OCI-LY3 (cell line): Measurements from ENCODE around the gene FERMT3.

Experiments used
- H2AFZ ChIP-seq: fragments of 200-600, 300-600 bp; shearing (Covaris generic); 2 replicates; pipeline ENCODE4 v1.6.0; 2014; ENCODE audit warnings: antibody characterized with exemption, low read depth, low read length
- H3K27ac ChIP-seq: fragments of 200-600, 300-600 bp; sonication (generic); 2 replicates; pipeline ENCODE4 v1.5.1; 2014; ENCODE audit warnings: mild to moderate bottlenecking, low read length, moderate library complexity, mixed read lengths
- H3K27me3 ChIP-seq: fragments of 200-600, 300-600 bp; sonication (generic); 2 replicates; pipeline ENCODE4 v1.6.1; 2014; ENCODE audit warnings: low read depth, low read length, mixed read lengths
- H3K36me3 ChIP-seq: fragments of 200-600, 300-600 bp; sonication (generic); replicated peaks from 2 replicates; pipeline ENCODE3; 2014; ENCODE audit warnings: low read depth, low read length, mixed read lengths
- H3K4me1 ChIP-seq: fragments of 300-600, 200-600 bp; sonication (generic); 2 replicates; pipeline ENCODE4 v1.6.1; 2014; ENCODE audit warnings: low read length, mixed read lengths
- H3K4me2 ChIP-seq: fragments of 200-600, 300-600 bp; sonication (generic); 2 replicates; pipeline ENCODE4 v1.6.1; 2014; ENCODE audit warnings: low read length, mixed read lengths
- H3K4me3 ChIP-seq: fragments of 300-600, 200-600 bp; sonication (generic); 2 replicates; pipeline ENCODE4 v1.5.1; 2014; ENCODE audit warnings: antibody characterized with exemption, mild to moderate bottlenecking, low read length, moderate library complexity
- H3K79me2 ChIP-seq: fragments of 300-600, 200-600 bp; shearing (Covaris generic); 2 replicates; pipeline ENCODE4 v1.6.1; 2014; ENCODE audit warnings: mild to moderate bottlenecking, low read length, mixed read lengths
- H3K9ac ChIP-seq: fragments of 300-600, 200-600 bp; shearing (Covaris generic); 2 replicates; pipeline ENCODE4 v1.6.0; 2014; ENCODE audit warnings: mild to moderate bottlenecking, low read length, moderate library complexity
- H3K9me3 ChIP-seq: fragments of 200-600, 300-600 bp; shearing (Covaris generic); 2 replicates; pipeline ENCODE4 v1.6.1; 2014; ENCODE audit warnings: low read length, mixed read lengths; ENCODE audit not compliant: insufficient read depth
- H4K20me1 ChIP-seq: fragments of 200-600, 300-600 bp; sonication (generic); 2 replicates; pipeline ENCODE4 v1.6.1; 2016; ENCODE audit warnings: low read length, mixed read lengths; ENCODE audit not compliant: insufficient read depth
- EZH2phosphoT487 ChIP-seq: fragments of 200-600 bp; shearing (Covaris generic); IDR thresholded peaks from 2 replicates; pipeline ENCODE4 v1.6.1; 2018; ENCODE audit warnings: antibody characterized with exemption, mixed run types, low read depth
- TF ChIP-seq, protein P1 (sequence below): fragments of 200-600, 300-600 bp; sonication (generic); IDR thresholded peaks from 2 replicates; pipeline ENCODE4 v1.5.1; 2014; ENCODE audit warnings: antibody characterized with exemption, low read length, low read depth

The FERMT3 gene

DNA sequence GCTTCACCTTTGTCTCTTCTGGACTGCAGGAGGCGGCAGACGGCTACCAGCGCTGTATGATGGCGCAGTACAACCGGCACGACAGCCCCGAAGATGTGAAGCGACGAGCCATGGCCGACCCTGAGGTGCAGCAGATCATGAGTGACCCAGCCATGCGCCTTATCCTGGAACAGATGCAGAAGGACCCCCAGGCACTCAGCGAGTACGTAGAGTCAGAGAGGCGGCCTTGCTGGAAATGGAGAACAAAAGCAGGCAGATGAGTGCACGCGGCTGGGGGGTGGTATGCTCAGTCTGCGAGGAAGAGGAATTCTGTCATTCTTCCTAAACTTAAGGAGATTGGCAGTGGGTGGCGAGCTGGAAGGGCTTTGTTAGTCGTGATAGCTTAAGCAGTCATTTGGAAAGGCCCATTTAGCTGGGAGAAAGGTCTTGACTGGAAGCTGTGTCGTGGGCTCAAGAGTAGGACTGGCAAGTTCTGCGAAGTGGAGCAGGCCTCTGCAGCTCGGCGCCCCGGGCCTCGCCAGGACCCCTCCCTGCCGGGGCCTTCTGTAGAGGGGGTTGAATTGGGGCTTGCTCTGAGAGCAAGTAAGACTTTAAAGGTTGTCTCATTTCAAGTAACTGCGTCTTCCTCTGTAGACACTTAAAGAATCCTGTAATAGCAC is 3.0 kb upstream of the FERMT3 start:
- TF ChIP-seq, protein P1, sequence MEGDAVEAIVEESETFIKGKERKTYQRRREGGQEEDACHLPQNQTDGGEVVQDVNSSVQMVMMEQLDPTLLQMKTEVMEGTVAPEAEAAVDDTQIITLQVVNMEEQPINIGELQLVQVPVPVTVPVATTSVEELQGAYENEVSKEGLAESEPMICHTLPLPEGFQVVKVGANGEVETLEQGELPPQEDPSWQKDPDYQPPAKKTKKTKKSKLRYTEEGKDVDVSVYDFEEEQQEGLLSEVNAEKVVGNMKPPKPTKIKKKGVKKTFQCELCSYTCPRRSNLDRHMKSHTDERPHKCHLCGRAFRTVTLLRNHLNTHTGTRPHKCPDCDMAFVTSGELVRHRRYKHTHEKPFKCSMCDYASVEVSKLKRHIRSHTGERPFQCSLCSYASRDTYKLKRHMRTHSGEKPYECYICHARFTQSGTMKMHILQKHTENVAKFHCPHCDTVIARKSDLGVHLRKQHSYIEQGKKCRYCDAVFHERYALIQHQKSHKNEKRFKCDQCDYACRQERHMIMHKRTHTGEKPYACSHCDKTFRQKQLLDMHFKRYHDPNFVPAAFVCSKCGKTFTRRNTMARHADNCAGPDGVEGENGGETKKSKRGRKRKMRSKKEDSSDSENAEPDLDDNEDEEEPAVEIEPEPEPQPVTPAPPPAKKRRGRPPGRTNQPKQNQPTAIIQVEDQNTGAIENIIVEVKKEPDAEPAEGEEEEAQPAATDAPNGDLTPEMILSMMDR = no peak
- no peak for TF ChIP-seq EZH2phosphoT487
- no peaks in the 10 kb centered on the region for H3K27me3 ChIP-seq
- peaks cover 53% of the 10 kb centered on the region for H3K36me3 ChIP-seq
- no peak overlapping the region for H2AFZ ChIP-seq
- no peak overlapping the region for H3K4me2 ChIP-seq
- peaks cover 33% of the 10 kb centered on the region for H3K79me2 ChIP-seq
- no peak overlapping the region for H3K4me3 ChIP-seq
- no peaks in the 10 kb centered on the region for H3K9me3 ChIP-seq
- no peak overlapping the region for H3K9ac ChIP-seq
- H3K27ac ChIP-seq = no peak overlapping the region
- no peaks in the 10 kb centered on the region; the same call in 1 of the 2 replicates for H4K20me1 ChIP-seq
- peaks cover 47% of the 10 kb centered on the region for H3K4me1 ChIP-seq

DNA sequence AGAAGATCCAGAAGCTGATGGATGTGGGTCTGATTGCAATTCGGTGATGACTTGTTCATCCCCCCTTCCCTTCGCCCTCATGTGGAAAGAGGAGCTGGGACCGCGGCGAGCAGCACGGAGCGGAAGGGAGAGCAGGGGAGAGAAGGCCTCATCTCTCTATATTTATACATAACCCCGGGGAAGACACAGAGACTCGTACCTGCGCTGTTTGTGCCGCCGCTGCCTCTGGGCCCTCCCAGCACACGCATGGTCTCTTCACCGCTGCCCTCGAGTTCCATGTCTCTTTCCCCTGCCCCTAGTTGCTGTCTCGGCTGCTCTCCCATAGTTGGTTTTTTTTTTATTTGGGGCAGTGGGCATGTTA is 2.5 kb upstream of the FERMT3 start:
- Histone ChIP-seq H3K36me3 (peaks cover 56% of the 10 kb centered on the region), H3K9ac (no peak overlapping the region)

DNA sequence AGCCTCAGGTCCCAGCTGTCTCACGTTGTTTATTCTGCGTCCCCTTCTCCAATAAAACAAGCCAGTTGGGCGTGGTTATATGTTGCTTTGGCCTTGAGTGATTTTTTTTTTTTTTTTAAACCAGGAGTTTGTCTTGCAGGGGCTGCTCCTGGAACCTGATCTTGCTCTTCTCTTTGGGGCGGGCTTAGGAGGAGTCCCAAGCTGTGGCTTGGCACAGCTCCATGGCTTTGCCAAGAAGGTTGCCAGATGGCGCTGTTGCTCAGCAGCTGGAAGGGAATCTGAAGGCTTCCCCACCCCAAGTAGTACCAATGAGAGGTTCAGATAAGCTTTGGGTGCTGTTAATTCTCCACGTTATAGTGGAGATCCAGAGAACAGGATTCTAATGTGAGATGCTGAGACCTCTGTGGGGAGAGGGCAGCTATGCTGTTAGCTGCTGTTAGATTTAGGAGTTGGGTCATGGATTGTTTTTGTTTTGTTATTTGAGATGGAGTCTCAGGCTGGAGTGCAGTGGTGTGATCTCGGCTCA is 2.0 kb upstream of the FERMT3 start:
- peaks cover 47% of the 10 kb centered on the region for H3K4me1 ChIP-seq
- no peak for TF ChIP-seq EZH2phosphoT487
- TF ChIP-seq, protein P1 = peak; percentile 86
- no peak overlapping the region for H3K4me2 ChIP-seq
- no peaks in the 10 kb centered on the region for H3K27me3 ChIP-seq
- no peak overlapping the region for H3K9ac ChIP-seq
- no peaks in the 10 kb centered on the region; the same call in 1 of the 2 replicates for H4K20me1 ChIP-seq
- H3K4me3 ChIP-seq = no peak overlapping the region
- H3K9me3 ChIP-seq = no peaks in the 10 kb centered on the region
- peaks cover 36% of the 10 kb centered on the region for H3K79me2 ChIP-seq
- peak overlapping the region; percentile 88 for H3K27ac ChIP-seq
- no peak overlapping the region for H2AFZ ChIP-seq
- peaks cover 56% of the 10 kb centered on the region for H3K36me3 ChIP-seq

More for the DNA sequence above, 2.5 kb upstream of the FERMT3 start:
- Histone ChIP-seq H3K9me3 (no peaks in the 10 kb centered on the region), H4K20me1 (no peaks in the 10 kb centered on the region; the same call in 1 of the 2 replicates), H3K79me2 (peaks cover 36% of the 10 kb centered on the region), H3K4me1 (peaks cover 47% of the 10 kb centered on the region), H3K27me3 (no peaks in the 10 kb centered on the region), H3K4me3 (no peak overlapping the region), H3K27ac (no peak overlapping the region), H3K4me2 (no peak overlapping the region), H2AFZ (no peak overlapping the region)
- no peak for TF ChIP-seq EZH2phosphoT487
- TF ChIP-seq, protein P1 = no peak

DNA sequence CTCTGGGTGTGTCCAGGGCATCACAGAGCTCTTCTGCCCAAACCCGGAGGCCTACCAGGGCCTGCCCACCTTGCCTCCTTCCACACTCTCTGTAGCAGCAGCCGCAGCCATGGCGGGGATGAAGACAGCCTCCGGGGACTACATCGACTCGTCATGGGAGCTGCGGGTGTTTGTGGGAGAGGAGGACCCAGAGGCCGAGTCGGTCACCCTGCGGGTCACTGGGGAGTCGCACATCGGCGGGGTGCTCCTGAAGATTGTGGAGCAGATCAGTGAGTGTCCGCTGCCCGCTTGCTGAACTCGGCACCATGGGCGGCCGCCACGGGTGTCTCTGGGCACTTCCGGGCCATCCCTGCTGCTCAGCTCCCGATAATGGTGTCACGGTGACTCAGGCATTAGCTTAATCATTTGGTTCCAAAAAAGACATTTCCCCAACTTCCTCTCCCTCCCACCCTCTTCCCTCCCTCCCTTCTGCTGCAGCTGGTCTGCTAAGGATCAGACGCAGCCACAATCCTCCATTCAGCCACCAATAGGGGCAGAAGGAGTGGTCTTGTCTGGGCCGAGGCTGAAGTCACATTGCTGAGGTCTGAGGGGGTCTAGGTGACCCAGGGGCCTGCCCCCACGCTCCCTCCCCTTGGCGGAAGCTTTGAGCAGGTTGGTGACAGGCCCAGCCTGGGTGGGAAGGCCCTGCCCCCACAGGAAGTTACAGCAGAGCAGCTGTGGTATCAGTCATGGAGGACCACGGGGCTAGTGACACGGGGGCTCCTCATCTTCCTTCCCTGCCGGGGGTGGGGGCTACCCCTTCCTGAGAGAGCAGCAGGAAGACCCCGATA is 950 bp downstream of the FERMT3 start:
- Histone ChIP-seq H3K4me2 (peak overlapping the region; percentile 95), H3K9me3 (no peaks in the 10 kb centered on the region), H3K4me1 (peaks cover 47% of the 10 kb centered on the region), H3K27me3 (no peaks in the 10 kb centered on the region), H4K20me1 (no peaks in the 10 kb centered on the region), H3K79me2 (peaks cover 31% of the 10 kb centered on the region), H2AFZ (no peak overlapping the region), H3K36me3 (peaks cover 55% of the 10 kb centered on the region), H3K9ac (peak overlapping the region; percentile 94), H3K27ac (peak overlapping the region; percentile 88), H3K4me3 (peak overlapping the region; percentile 82)
- TF ChIP-seq, protein P1 = no peak
- no peak for TF ChIP-seq EZH2phosphoT487
